ENCODE measurements around the gene KCNIP4.

KCNIP4 gene

DNA sequence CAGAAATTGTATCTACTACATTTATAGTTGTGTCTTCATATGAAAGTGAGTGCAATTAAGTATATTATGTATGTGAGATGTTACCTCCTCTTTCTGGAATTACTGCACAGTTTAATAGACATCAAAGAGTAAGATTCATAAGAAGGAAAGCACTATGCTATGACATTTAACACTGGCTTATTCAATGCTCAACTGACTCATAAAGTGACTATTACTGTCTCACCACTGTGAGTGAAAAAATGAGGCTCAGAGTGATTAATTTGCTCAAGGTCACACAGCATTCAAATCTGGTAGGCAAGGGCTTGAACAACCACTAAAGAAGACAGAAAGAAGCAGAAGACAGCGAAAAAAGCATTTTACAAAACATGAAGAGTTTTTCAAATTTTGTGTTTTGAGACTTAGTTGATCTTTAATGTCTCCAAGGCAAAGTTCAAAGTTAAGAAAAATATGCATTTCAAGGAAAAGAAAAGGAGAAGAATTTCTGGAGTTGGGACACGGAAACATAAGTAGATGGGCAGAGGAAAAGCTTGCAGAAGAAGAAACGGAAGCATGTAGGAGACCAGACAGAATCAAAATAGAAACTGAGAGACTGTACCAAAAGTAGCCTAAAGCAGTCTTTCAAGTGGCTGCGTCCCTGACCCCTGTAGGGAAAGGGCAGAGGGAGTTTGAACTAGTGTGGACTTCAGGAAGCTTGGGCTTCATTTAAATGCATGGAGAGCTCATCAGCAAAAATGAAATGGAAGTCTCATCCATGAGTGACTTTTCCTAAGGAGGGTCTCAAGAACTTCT, 66.3 kb downstream of the KCNIP4 start:
- H3K4me3 ChIP-seq (ENCODE audit: low read depth, low read length) = no peak overlapping the region
- TF ChIP-seq, protein P1, sequence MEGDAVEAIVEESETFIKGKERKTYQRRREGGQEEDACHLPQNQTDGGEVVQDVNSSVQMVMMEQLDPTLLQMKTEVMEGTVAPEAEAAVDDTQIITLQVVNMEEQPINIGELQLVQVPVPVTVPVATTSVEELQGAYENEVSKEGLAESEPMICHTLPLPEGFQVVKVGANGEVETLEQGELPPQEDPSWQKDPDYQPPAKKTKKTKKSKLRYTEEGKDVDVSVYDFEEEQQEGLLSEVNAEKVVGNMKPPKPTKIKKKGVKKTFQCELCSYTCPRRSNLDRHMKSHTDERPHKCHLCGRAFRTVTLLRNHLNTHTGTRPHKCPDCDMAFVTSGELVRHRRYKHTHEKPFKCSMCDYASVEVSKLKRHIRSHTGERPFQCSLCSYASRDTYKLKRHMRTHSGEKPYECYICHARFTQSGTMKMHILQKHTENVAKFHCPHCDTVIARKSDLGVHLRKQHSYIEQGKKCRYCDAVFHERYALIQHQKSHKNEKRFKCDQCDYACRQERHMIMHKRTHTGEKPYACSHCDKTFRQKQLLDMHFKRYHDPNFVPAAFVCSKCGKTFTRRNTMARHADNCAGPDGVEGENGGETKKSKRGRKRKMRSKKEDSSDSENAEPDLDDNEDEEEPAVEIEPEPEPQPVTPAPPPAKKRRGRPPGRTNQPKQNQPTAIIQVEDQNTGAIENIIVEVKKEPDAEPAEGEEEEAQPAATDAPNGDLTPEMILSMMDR (conservative IDR thresholded peaks at IDR 0.05; ENCODE audit: low read depth, low read length) = no peak
- DNase-seq (ENCODE audit: low read depth) = no peak

DNA sequence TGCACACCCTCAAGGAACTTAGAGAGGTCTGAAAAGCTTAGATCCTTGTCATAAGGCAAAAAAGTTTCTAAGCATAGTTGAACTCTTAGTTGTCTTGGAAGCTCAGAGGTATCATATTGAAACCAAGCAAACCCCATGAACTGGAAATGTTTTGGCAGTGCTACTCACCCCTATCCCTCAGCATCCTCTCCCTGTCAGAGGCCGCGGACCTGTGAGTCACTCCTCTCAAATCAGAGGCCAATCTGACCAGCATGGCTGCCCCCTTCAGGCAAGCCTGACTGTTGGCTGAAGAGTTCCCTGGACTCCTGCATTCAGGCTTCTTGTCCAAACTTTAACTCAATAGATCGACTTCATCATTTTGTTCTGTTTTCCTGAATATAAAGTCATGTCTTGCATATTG, 69.4 kb downstream of the KCNIP4 start:
- TF ChIP-seq, protein P1 (conservative IDR thresholded peaks at IDR 0.05; ENCODE audit: low read depth, low read length) = peak; percentile 58
- no peak overlapping the region for H3K4me3 ChIP-seq (ENCODE audit: low read depth, low read length)
- DNase-seq (ENCODE audit: low read depth) = peak; percentile 74

- TF ChIP-seq, protein P1 (conservative IDR thresholded peaks at IDR 0.05; ENCODE audit: low read depth, low read length) = no peak
- no peak for DNase-seq (ENCODE audit: low read depth)
- H3K4me3 ChIP-seq (ENCODE audit: low read depth, low read length) = no peak overlapping the region
Measured at GRCh38 chr4:21876711-21877110, 71.9 kb downstream of the KCNIP4 start.

GRCh38 chr4:21873145-21873544, 75.4 kb downstream of the KCNIP4 start:
- TF ChIP-seq, protein P1 (conservative IDR thresholded peaks at IDR 0.05; ENCODE audit: low read depth, low read length) = no peak
- no peak overlapping the region for H3K4me3 ChIP-seq (ENCODE audit: low read depth, low read length)
- DNase-seq (ENCODE audit: low read depth) = no peak

DNA sequence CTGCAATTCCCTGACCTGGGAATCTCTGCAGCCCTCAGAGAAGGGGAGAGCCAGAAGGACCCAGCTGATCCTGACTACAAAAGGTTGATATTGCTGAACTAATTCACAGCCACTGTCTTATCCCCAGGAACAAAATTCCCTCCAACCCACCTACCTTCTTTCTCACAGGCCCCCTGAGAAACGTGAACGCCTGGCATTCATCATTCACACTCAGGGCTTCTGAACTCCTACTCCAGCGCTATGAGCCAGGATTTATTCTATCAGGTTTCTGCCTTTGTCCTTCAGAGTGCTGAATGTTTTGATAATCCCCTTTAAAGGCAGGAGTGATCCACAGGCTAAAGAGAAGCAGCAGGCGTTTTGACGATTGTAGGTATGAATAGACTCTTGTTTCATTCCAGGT, 76.5 kb downstream of the KCNIP4 start:
- TF ChIP-seq, protein P1 (conservative IDR thresholded peaks at IDR 0.05; ENCODE audit: low read depth, low read length) = no peak
- no peak overlapping the region for H3K4me3 ChIP-seq (ENCODE audit: low read depth, low read length)
- no peak for DNase-seq (ENCODE audit: low read depth)

DNA sequence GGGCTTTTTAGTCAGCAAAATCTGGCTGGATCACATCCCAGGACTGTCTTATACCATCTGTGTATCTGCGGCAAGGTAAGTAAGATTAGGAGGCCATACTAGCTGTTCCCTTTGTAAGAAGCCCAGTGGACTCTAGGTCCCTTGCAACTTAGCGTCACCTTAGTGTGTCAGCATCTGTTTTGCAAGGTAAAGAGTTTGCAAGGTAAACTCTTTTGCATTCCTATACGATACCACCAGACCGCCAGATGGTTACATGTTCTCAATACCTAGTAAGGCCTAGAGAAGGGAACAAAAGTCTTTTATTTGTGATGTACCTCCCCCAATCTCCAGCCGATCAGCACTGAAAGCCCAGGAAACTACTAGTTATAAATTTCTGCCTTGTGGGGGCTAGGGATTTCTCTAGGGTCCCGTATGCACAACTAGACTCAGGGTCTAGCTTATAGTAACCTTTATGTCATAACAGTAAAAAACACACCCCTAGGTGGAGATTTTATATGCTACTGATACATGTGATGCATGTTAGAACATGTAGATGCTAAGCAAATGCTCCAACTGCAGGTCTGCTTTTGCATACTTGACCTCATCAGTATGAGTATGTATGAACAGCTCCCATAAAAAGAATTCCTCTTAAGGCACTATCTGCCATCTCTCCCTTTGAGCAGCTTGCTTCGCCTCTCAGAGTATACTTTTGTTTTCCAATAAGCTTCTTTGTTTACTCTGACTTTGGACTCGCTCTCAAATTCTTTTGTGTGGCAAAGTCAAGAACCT, 78.4 kb downstream of the KCNIP4 start:
- no peak overlapping the region for H3K4me3 ChIP-seq (ENCODE audit: low read depth, low read length)
- TF ChIP-seq, protein P1 (conservative IDR thresholded peaks at IDR 0.05; ENCODE audit: low read depth, low read length) = no peak
- DNase-seq (ENCODE audit: low read depth) = no peak

Data from choroid plexus epithelial cell (primary cell).